SHP77 treated with DMSO at 0.1 percent for 48 hours (cell line): ENCODE results near the gene STX16.

ENCODE experiments used
- DNase-seq: peaks from one replicate; lab custom pipeline; 2025; lab: John Stamatoyannopoulos, UW

STX16 gene

GRCh38 chr20:58698741-58699622 lies 47.9 kb downstream of the STX16 start:
- DNase-seq: no peak

DNA sequence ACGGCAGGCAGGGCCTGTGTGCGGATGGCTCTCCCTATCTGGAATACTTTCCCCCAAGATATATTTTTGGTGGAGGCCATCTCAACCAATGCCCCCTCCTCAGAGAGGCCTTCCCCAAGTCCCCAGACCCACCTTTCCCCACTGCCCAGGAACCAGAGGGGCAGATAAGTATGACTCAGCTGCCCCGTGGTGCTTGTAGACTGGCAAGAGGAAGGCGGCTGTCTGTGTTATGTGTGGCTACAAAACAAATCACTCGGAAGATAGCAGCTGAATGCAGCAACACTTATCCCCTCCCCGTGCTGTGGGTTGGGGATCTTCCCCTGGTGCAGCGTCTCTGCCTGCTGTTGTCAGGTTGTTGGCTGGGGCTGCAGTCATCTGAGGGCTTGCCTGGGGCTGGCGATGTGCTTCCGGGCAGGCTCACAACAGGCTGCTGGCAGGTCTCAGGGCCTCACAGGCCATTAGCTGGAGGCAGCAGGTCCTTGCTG lies 48.6 kb downstream of the STX16 start:
- no peak for DNase-seq

DNA sequence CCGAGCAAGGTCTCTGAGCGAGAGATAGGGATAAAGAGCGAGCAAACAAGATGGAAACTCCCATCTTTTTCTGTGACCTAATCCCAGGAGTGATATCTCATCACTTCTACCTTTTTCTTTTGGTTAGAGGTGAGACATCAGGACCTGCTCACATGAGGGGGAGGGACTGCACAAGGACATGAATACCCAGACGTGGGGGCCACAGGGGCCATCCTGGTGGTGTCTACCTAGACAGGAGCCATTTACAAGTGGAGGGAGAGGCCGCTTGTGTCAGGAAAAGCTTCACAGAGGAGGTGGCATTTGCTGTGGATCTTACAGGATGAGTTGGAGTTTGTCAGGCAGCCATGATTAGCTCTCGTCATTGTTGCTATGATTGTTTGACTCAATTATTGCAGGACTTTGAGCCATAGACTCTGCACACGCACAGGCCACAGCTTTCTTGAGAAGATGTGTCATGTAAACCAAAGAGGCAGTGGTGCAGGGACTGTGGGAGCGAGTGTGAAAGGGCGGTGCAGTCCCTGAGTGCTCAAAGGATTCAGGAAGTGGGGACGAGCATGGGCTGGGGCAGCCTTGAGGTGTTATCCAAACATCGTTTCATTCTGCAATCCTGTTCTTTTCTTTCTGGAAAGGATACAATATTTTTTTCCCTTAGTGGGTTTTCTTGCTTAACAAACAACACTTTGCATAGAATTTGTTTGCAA lies 49.2 kb downstream of the STX16 start:
- no peak for DNase-seq

GRCh38 chr20:58700823-58701222 lies 49.7 kb downstream of the STX16 start:
- no peak for DNase-seq

DNA sequence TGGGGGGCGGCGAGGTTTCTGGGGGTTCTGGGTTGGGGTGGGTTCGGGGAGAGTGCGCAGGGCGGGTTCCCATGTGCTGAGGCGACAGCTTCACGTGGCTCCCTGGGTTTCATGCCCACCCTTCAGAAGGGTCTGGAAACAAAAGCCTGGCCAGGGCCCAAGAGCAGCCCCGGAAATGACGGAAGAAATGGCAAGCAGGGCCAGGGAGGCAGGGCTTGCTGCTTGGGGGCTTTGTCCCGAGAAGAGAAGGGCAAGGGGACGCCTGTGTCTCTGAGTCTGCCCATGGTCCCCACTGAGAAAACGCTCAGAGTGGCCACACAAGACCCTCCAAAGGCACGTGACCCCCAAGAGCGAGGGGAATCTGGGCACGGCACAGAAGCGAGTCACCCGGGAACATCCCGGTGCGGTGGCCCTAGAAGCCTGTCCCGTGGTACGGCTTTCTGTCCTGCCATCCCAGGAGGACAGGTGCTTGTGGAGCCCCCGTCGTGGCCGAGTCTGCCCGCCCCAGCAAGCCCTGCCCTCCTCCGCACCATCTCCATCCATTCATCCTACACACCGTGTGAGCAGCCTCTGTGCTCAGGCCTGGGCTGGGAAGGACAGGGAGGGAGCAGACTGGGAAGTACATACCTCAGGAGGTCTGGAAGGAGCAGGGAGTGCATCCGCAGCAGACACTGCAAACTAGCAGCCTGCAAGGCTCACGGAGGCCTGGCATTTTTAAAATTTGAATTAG lies 50.5 kb downstream of the STX16 start:
- no peak for DNase-seq

DNA sequence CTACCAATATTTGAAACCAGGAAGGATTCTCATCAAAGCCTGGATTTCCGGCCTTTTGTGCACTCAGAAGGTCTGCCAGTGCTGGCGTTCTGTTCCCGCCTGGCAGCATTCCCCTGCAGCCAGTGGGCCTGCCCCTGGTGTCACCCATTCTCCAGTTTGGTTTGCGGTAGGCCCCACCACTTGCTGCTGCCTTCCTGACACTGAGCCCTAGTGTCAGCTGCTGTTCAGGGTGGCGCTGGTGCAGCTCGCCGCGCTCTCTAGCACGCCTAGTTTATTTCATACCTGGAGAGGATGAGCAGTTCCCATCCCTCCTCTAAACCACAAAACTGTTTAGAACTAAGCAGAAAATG lies 51.1 kb downstream of the STX16 start:
- no peak for DNase-seq

- DNase-seq: no peak
These were observed 52.0 kb downstream of the STX16 start for GRCh38 chr20:58702859-58703648.

- DNase-seq: no peak
These were observed 52.8 kb downstream of the STX16 start for GRCh38 chr20:58703765-58704371.

- DNase-seq: no peak
These were observed 54.3 kb downstream of the STX16 start for GRCh38 chr20:58705208-58705926.

DNA sequence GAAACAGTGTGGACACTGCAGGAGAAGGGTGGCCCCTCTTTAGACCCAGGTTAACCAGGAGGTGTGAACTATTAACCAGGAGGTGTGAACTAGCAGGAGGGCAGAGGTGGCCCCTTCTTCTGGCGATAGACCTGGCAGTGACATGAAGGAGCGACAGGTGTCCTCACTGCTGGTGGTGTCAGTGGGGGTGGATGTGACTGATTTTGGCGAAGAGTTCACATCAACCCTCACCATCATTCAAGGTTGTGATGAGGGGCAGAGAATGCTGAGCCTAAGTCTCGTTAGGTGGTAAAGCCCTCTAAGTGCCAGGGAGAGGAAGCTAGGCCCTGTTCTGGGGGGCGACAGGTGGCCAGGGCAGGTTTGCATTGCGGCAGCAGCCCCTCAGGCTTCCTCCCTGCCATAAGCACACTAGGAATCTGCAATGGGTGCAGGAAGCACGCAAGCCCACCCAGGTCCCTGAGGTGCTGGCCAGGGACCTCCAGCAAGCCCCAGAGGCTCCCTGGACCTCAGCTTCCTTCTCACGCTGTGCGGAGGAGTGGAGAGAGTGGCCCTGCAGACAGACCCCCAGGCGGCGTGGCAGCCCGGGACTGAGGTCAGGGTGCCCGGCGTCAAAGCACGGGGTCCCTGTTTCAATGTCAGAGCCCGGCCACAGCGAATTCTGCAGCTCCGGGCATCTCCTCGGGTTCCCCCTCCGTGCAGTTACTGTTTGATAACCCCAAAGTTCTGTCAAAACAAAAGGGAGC lies 55.2 kb downstream of the STX16 start:
- DNase-seq: no peak

- DNase-seq: no peak
These were observed 56.0 kb downstream of the STX16 start for GRCh38 chr20:58706975-58707681.

- no peak for DNase-seq
These were observed 56.7 kb downstream of the STX16 start for GRCh38 chr20:58707770-58708169.

GRCh38 chr20:58708246-58708931 lies 57.3 kb downstream of the STX16 start:
- no peak for DNase-seq

DNA sequence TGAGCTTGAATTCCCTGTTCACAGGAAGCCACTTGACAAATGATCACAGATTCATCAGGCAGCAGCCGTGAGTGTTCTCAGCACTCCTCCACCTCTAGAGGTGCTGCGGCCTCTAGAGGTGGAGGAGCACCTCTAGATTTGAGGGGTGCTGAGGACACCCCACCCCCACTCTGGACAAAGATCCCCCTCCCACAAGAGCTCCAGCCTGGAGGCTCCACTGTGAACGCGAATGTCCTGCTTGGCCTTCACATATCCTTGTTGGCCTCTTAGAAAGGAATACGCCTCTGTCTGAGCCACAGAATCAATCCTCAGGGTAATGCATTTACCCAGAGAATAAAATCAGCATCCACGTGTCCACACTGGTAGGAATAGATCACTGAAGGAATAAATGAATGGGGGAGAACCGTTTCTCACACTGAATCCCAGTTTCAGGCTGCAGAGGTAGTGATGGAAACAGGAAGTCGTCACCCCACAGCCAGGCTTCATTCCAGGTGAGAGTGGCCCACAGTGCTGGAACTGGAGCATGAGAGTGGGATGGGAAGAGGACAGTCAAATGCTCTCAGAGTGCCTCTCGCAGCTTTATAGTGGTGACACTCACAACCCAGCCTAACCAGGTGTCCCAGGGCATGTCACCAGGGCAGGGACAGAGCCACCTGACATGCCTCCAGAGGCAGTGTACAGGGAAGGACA lies 58.1 kb downstream of the STX16 start:
- no peak for DNase-seq

- DNase-seq: no peak
These were observed 58.6 kb downstream of the STX16 start for GRCh38 chr20:58709703-58710039.

- no peak for DNase-seq
These were observed 59.6 kb downstream of the STX16 start for GRCh38 chr20:58710481-58711265.

DNA sequence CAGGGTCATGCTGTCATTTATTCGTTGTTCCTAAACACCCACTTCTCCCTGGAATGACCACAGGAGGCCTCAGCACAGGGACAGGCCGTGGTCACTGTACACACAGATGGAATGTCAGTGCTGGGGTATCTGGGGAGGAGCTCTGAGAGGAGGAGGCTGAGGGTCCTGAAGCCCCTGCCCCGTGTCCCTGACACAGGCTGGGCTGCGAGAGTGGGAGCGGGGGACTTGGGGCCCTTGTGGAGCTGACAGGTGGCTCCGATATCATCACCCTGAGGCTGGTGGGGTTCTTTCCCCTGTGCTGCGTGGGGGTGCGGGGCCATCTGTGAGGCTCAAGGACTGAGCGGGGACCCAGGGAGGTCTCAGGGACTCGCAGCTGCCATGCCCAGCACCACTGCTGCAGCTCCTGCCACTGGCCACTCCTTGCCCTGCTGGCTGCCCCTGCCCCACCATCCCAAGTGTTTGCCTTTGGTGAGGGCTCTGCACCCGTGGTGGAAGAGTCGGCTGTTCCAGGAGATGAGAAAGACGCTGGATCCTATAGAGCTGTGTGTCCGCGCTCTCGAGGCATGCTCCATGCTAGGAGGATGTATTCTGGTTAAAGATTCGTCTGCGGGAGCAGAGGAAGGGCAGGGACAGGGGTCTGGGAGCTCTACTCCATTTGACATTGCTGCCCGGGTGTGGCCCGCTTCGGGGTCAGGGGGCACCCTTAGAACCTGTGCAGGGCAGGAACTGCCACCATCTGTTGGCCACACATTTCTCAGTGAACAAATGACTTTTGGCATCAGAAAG lies 60.4 kb downstream of the STX16 start:
- no peak for DNase-seq
